ENCODE measurements around the gene VPS18. TPM values are rescaled to one million over a fixed set of nuclear protein-coding genes. Genes with fewer than 3 reads are reported as not detected.
"Not testable (repeated sequence)": the region's sequence is repeated elsewhere in the genome, so short reads cannot be mapped to it uniquely, and the experiment has no call there.

The VPS18 gene
- total RNA-seq, 1 donor from 2014 or later, result 8.0 TPM

- Mint-ChIP-seq H3K36me3 (no peaks in the 10 kb centered on the region), H3K4me1 (peaks cover 23% of the 10 kb centered on the region), H3K9me3 (no peaks in the 10 kb centered on the region), H3K27me3 (ENCODE audit: insufficient read depth, low read depth) (peaks cover 7% of the 10 kb centered on the region), H3K4me3 (no peak overlapping the region), H3K27ac (peak overlapping the region; percentile 21)
- H3K9me3 ChIP-seq (ENCODE audit: low read depth), result no peaks in the 10 kb centered on the region
- H3F3A ChIP-seq (ENCODE audit: low read depth), result peaks cover 9% of the 10 kb centered on the region
- H3K4me3 ChIP-seq, result no peak overlapping the region
- H4K20me1 ChIP-seq (ENCODE audit: low read depth), result no peaks in the 10 kb centered on the region
- H3K4me2 ChIP-seq, result no peak overlapping the region
- no peaks in the 10 kb centered on the region for H3K4me1 ChIP-seq
- H3K27me3 ChIP-seq, result no peaks in the 10 kb centered on the region
- no peak for TF ChIP-seq EZH2phosphoT487 (IDR thresholded peaks at IDR 0.05)
- no peak for TF ChIP-seq CTCF (IDR thresholded peaks at IDR 0.05)
- no peak for TF ChIP-seq EZH2 (IDR thresholded peaks at IDR 0.05)
- no peaks in the 10 kb centered on the region for H3K36me3 ChIP-seq
- H3K9ac ChIP-seq, result no peak overlapping the region
- no peak for DNase-seq (ENCODE audit: low spot score)
- no peak overlapping the region for H3K27ac ChIP-seq
- H3K79me2 ChIP-seq (ENCODE audit: low read depth), result no peaks in the 10 kb centered on the region
- no peak overlapping the region for H2AFZ ChIP-seq (replicated peaks)
Measured at GRCh38 chr15:40858706-40859105, 35.5 kb upstream of the VPS18 start.

DNA sequence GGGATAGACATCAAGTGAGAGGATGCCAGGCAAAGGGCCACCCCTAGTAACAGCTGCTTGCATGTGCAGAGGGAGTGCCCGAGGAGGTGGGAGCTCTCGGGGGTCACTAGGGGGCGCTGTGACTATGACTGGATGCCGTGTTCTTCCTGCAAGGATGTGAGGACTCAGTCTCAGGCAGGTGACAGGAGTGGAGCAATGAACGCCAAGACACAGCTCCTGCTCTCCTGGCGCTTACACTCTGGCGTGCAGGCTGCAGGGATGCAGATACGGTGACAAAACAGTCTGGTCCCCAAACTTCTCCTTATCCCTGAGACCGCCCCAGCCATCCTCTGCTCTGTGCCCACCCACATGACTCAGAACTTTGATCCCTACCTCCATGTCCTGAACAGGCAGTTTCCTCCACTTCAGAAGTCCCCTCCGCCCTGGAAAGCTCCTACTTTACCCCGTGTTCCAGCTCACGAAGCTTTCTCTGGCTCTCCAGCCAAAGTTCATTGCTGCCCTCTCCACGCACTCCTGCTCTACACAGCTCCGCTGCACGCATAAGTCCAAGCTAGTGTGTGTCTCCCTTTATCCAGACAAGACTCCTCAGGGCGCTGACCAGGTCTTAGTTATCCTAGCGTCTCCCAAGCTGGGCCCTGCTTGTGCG lies 34.9 kb upstream of the VPS18 start:
- Mint-ChIP-seq H3K4me3 (no peak overlapping the region), H3K36me3 (no peaks in the 10 kb centered on the region)
- peak overlapping the region; percentile 70 for H2AFZ ChIP-seq (replicated peaks)

DNA sequence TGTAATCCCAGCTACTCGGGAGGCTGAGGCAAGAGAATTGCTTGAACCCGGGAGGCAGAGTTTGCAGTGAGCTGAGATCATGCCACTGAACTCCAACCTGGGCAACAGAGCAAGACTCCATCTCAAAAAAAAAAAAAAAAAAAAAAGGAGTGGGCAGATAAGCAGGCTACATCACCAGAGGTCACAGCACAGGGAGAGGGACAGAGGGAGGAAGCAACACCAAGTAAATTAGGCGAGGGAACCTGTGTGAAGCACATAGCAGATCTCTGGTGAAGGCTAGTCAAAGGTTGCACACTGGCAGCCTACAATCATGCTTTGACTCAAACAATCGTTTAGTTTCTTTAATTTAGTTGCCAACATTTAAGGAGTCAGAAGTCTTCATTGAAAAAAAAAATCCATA lies 33.1 kb upstream of the VPS18 start:
- not testable (repeated sequence) for DNase-seq (ENCODE audit: low spot score)

More for the DNA sequence above, 34.9 kb upstream of the VPS18 start:
- no peak overlapping the region for H3K27ac ChIP-seq
- Mint-ChIP-seq H3K27ac (no peak overlapping the region), H3K9me3 (no peaks in the 10 kb centered on the region), H3K4me1 (peaks cover 23% of the 10 kb centered on the region), H3K27me3 (ENCODE audit: insufficient read depth, low read depth) (peaks cover 10% of the 10 kb centered on the region)
- H3K9me3 ChIP-seq (ENCODE audit: low read depth), result no peaks in the 10 kb centered on the region
- no peak overlapping the region for H3K9ac ChIP-seq
- no peak overlapping the region for H3K4me2 ChIP-seq
- H3K27me3 ChIP-seq, result no peaks in the 10 kb centered on the region
- TF ChIP-seq EZH2phosphoT487 (IDR thresholded peaks at IDR 0.05), result no peak
- peak; percentile 90 for TF ChIP-seq CTCF (IDR thresholded peaks at IDR 0.05)
- H3F3A ChIP-seq (ENCODE audit: low read depth), result peaks cover 9% of the 10 kb centered on the region
- no peak overlapping the region for H3K4me3 ChIP-seq
- no peaks in the 10 kb centered on the region for H3K36me3 ChIP-seq
- H3K4me1 ChIP-seq, result no peaks in the 10 kb centered on the region
- peak; percentile 86 for DNase-seq (ENCODE audit: low spot score)
- no peaks in the 10 kb centered on the region for H3K79me2 ChIP-seq (ENCODE audit: low read depth)
- no peaks in the 10 kb centered on the region for H4K20me1 ChIP-seq (ENCODE audit: low read depth)

DNA sequence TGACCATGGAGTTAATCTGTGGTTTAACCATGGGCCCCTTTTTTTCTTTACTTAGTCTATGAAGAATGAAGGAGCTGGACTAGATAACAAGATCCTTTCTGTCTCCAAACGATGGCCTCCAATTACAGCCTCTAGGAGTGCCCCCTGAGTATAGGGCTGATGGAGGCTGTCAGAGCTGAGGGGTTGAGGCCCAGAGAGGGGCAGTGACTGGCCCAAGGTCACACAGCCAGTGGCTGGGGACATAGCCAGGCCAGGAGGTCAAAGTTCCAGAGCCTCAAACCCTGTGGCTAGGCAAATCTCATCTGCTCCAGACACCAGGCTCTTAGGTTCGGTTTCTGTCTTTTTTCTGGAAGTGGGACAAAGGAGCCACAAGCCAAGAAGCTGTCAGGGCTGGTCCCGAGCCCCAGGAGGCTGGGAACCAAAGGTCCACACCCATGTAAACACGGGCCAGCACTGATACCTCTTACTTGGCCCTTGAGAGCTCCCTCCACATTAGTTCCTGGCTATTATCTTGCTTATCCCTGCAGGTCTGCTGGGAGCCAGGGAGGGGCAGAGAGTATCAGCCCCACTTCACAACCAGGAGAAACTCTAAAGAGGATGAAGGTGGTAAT lies 30.5 kb upstream of the VPS18 start:
- Histone ChIP-seq H3K4me1 (no peaks in the 10 kb centered on the region), H3K9ac (no peak overlapping the region), H3K27ac (no peak overlapping the region), H3K36me3 (no peaks in the 10 kb centered on the region), H3F3A (ENCODE audit: low read depth) (peaks cover 3% of the 10 kb centered on the region), H4K20me1 (ENCODE audit: low read depth) (no peaks in the 10 kb centered on the region), H2AFZ (replicated peaks) (no peak overlapping the region), H3K9me3 (ENCODE audit: low read depth) (no peaks in the 10 kb centered on the region), H3K27me3 (no peaks in the 10 kb centered on the region), H3K4me3 (no peak overlapping the region), H3K4me2 (no peak overlapping the region), H3K79me2 (ENCODE audit: low read depth) (no peaks in the 10 kb centered on the region)
- TF ChIP-seq EZH2 (IDR thresholded peaks at IDR 0.05) (no peak), CTCF (IDR thresholded peaks at IDR 0.05) (no peak), EZH2phosphoT487 (IDR thresholded peaks at IDR 0.05) (no peak)
- no peaks in the 10 kb centered on the region for H3K36me3 Mint-ChIP-seq
- H3K9me3 Mint-ChIP-seq, result no peaks in the 10 kb centered on the region
- H3K4me3 Mint-ChIP-seq, result no peak overlapping the region
- peaks cover 8% of the 10 kb centered on the region for H3K27me3 Mint-ChIP-seq (ENCODE audit: insufficient read depth, low read depth)
- H3K27ac Mint-ChIP-seq, result no peak overlapping the region
- peaks cover 7% of the 10 kb centered on the region for H3K4me1 Mint-ChIP-seq
- DNase-seq (ENCODE audit: low spot score), result no peak

More for the DNA sequence above, 33.1 kb upstream of the VPS18 start:
- not testable (repeated sequence) for H3K4me1 ChIP-seq; H3K4me3 ChIP-seq; H3F3A ChIP-seq (ENCODE audit: low read depth); H2AFZ ChIP-seq (replicated peaks); H4K20me1 ChIP-seq (ENCODE audit: low read depth); H3K9me3 Mint-ChIP-seq; H3K27ac ChIP-seq; H3K27ac Mint-ChIP-seq; H3K27me3 ChIP-seq; H3K27me3 Mint-ChIP-seq (ENCODE audit: insufficient read depth, low read depth); H3K79me2 ChIP-seq (ENCODE audit: low read depth); H3K9ac ChIP-seq; H3K4me2 ChIP-seq; H3K4me3 Mint-ChIP-seq; H3K36me3 ChIP-seq; H3K9me3 ChIP-seq (ENCODE audit: low read depth); H3K36me3 Mint-ChIP-seq
- peaks cover 23% of the 10 kb centered on the region for H3K4me1 Mint-ChIP-seq

Measured in neural progenitor cell (in vitro differentiated cells).